OCI-LY1 (cell line): ENCODE measurements around the gene USP47.

Experiments used
- EZH2 ChIP-seq: fragments of 200-600 bp; sonication (generic), shearing (Covaris generic); IDR thresholded peaks from 2 replicates; pipeline ENCODE4 v1.8.0; 2017; ENCODE audit warnings: borderline replicate concordance, mixed run types, mild to moderate bottlenecking, antibody characterized with exemption, low read length, moderate library complexity, mixed read lengths
- TF ChIP-seq, protein P1 (sequence below): fragments of 200-600 bp; sonication (generic), shearing (Covaris generic); IDR thresholded peaks from 2 replicates; pipeline ENCODE4 v1.5.1; 2017; ENCODE audit warnings: mild to moderate bottlenecking, antibody characterized with exemption, low read length, moderate library complexity, mixed read lengths

DNA sequence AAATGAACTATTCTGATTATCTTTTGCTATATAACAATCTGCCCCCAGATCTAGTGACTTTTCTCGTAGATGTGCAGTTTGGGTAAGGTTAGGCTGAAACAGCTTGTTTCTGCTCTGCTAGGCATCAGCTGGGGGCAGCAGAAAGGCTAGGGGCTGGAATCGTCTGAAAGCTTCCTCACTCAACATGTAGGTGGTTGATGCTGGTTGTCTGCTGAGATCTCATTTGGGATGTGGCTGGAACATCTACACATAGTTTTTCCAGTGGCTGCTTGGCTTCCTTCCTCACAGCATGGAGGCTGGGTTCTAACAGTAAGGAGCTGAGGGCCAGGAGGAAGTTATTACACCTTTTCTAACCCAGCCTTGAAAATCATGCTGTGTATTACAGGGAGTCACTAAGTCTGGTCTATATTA is 30.2 kb downstream of the USP47 start:
- TF ChIP-seq, protein P1, sequence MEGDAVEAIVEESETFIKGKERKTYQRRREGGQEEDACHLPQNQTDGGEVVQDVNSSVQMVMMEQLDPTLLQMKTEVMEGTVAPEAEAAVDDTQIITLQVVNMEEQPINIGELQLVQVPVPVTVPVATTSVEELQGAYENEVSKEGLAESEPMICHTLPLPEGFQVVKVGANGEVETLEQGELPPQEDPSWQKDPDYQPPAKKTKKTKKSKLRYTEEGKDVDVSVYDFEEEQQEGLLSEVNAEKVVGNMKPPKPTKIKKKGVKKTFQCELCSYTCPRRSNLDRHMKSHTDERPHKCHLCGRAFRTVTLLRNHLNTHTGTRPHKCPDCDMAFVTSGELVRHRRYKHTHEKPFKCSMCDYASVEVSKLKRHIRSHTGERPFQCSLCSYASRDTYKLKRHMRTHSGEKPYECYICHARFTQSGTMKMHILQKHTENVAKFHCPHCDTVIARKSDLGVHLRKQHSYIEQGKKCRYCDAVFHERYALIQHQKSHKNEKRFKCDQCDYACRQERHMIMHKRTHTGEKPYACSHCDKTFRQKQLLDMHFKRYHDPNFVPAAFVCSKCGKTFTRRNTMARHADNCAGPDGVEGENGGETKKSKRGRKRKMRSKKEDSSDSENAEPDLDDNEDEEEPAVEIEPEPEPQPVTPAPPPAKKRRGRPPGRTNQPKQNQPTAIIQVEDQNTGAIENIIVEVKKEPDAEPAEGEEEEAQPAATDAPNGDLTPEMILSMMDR: no peak
- TF ChIP-seq EZH2: no peak
